HCT116 (cell line): ENCODE measurements around the gene SUMO1.

Experiments used
- CEBPB ChIP-seq: IDR thresholded peaks from 2 replicates; pipeline ENCODE4 v1.6.1; 2012; ENCODE audit warnings: low read depth
- FOSL1 ChIP-seq: IDR thresholded peaks from 2 replicates; pipeline ENCODE4 v1.6.1; 2012; ENCODE audit warnings: low read depth
- RAD21 ChIP-seq: IDR thresholded peaks from 2 replicates; pipeline ENCODE4 v1.6.1; 2012; ENCODE audit warnings: low read depth, mild to moderate bottlenecking
- ZNF274 ChIP-seq: fragments of 200-500 bp; sonication (Bioruptor generic); IDR thresholded peaks from 2 replicates; pipeline ENCODE4 v1.6.1; 2014; ENCODE audit warnings: mild to moderate bottlenecking, low read depth, low read length, inconsistent platforms
- TF ChIP-seq, protein P1 (sequence below), 3 experiments: fragments of 200-600 bp in 1 of 3; sonication (generic) in 1 of 3; IDR thresholded peaks in 2 of 3; conservative IDR thresholded peaks in 1 of 3; 2 replicates each; pipeline ENCODE4 v1.5.1; 2012 to 2017; ENCODE audit warnings: low read depth in 2 of 3, low read length in 2 of 3, antibody characterized with exemption in 1 of 3, borderline replicate concordance in 1 of 3, control low read depth in 1 of 3, mild to moderate bottlenecking in 1 of 3, mixed read lengths in 1 of 3, mixed run types in 1 of 3, moderate library complexity in 1 of 3; ENCODE audit not compliant: insufficient read depth in 1 of 3

DNA sequence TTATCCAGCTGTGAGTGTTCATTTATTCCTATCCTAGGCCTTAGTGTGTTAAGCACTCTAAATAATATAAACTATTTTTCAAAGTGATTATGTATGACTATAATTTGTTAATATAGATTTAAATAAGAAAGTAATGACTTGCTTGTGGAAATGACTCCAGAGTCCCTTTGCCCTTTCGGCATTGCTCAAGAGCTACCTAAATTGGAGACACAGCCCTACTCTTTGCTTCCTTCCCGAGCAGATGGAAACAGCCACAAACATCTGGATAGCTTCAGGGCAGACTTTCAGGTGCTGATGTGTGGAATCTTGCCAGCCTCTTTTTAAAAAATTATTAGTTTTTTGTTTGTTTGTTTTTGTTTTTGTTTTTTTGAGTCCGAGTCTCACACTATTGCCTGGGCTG lies 44.0 kb downstream of the SUMO1 start:
- TF ChIP-seq, protein P1, sequence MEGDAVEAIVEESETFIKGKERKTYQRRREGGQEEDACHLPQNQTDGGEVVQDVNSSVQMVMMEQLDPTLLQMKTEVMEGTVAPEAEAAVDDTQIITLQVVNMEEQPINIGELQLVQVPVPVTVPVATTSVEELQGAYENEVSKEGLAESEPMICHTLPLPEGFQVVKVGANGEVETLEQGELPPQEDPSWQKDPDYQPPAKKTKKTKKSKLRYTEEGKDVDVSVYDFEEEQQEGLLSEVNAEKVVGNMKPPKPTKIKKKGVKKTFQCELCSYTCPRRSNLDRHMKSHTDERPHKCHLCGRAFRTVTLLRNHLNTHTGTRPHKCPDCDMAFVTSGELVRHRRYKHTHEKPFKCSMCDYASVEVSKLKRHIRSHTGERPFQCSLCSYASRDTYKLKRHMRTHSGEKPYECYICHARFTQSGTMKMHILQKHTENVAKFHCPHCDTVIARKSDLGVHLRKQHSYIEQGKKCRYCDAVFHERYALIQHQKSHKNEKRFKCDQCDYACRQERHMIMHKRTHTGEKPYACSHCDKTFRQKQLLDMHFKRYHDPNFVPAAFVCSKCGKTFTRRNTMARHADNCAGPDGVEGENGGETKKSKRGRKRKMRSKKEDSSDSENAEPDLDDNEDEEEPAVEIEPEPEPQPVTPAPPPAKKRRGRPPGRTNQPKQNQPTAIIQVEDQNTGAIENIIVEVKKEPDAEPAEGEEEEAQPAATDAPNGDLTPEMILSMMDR (IDR thresholded peaks at IDR 0.05 in 2 of 3, conservative IDR thresholded peaks at IDR 0.05 in 1 of 3; ENCODE audit: borderline replicate concordance in 1 of 3, insufficient read depth in 1 of 3, low read depth in 2 of 3, low read length in 2 of 3): no peak
- TF ChIP-seq RAD21: no peak
- TF ChIP-seq ZNF274: no peak
- no peak for TF ChIP-seq FOSL1
- TF ChIP-seq CEBPB: no peak
